HCT116 (cell line): Measurements from ENCODE around the gene UBE2D4.

Experiments
- CBX3 ChIP-seq: IDR thresholded peaks from 2 replicates; pipeline ENCODE4 v1.6.1; 2012; ENCODE audit warnings: low read depth
- CEBPB ChIP-seq: IDR thresholded peaks from 2 replicates; pipeline ENCODE4 v1.6.1; 2012; ENCODE audit warnings: low read depth
- EZH2 ChIP-seq: fragments of 200-600 bp; sonication (generic); IDR thresholded peaks from 2 replicates; pipeline ENCODE4 v1.6.1; 2017; ENCODE audit warnings: antibody characterized with exemption, mixed run types
- JUND ChIP-seq: IDR thresholded peaks from 2 replicates; pipeline ENCODE4 v1.6.1; 2012
- POLR2AphosphoS5 ChIP-seq: IDR thresholded peaks from 2 replicates; pipeline ENCODE4 v1.6.1; 2011; ENCODE audit warnings: mild to moderate bottlenecking, low read depth, low read length, moderate library complexity
- RAD21 ChIP-seq: IDR thresholded peaks from 2 replicates; pipeline ENCODE4 v1.6.1; 2012; ENCODE audit warnings: low read depth, mild to moderate bottlenecking
- SP1 ChIP-seq: IDR thresholded peaks from 2 replicates; pipeline ENCODE4 v1.6.1; 2012; ENCODE audit warnings: low read depth
- SRF ChIP-seq: IDR thresholded peaks from 2 replicates; pipeline ENCODE4 v1.6.1; 2012; ENCODE audit warnings: low read depth
- YY1 ChIP-seq: IDR thresholded peaks from 2 replicates; pipeline ENCODE4 v1.6.1; 2011; ENCODE audit warnings: low read length, low read depth, moderate library complexity, mild to moderate bottlenecking; ENCODE audit not compliant: insufficient replicate concordance; ENCODE audit errors: extremely low read depth
- TF ChIP-seq, protein P1 (sequence below), 3 experiments: fragments of 200-600 bp in 1 of 3; sonication (generic) in 1 of 3; IDR thresholded peaks in 2 of 3; conservative IDR thresholded peaks in 1 of 3; 2 replicates each; pipeline ENCODE4 v1.5.1; 2012 to 2017; ENCODE audit warnings: low read depth in 2 of 3, low read length in 2 of 3, antibody characterized with exemption in 1 of 3, borderline replicate concordance in 1 of 3, control low read depth in 1 of 3, mild to moderate bottlenecking in 1 of 3, mixed read lengths in 1 of 3, mixed run types in 1 of 3, moderate library complexity in 1 of 3; ENCODE audit not compliant: insufficient read depth in 1 of 3
- TF ChIP-seq, protein P2 (sequence below): IDR thresholded peaks from 2 replicates; pipeline ENCODE4 v1.6.1; 2012

DNA sequence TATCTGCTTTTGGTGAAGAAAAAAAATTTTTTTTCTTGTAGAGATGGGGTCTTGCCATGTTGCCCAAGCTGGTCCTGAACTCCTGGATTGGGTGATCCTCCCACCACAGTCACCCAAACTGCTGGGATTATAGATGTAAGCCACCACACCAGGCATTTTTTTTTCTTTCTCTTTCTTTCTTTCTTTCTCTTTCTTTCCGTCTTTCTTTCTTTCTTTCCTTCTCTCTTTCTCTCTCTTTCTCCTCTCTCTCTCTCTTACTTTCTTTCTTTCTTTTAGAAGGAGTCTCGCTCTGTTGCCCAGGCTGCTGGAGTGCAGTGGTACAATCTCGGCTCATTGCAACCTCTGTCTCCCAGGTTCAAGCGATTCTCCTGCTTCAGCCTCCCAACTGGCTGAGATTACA lies 3.5 kb upstream of the UBE2D4 start:
- TF ChIP-seq, protein P1, sequence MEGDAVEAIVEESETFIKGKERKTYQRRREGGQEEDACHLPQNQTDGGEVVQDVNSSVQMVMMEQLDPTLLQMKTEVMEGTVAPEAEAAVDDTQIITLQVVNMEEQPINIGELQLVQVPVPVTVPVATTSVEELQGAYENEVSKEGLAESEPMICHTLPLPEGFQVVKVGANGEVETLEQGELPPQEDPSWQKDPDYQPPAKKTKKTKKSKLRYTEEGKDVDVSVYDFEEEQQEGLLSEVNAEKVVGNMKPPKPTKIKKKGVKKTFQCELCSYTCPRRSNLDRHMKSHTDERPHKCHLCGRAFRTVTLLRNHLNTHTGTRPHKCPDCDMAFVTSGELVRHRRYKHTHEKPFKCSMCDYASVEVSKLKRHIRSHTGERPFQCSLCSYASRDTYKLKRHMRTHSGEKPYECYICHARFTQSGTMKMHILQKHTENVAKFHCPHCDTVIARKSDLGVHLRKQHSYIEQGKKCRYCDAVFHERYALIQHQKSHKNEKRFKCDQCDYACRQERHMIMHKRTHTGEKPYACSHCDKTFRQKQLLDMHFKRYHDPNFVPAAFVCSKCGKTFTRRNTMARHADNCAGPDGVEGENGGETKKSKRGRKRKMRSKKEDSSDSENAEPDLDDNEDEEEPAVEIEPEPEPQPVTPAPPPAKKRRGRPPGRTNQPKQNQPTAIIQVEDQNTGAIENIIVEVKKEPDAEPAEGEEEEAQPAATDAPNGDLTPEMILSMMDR (IDR thresholded peaks at IDR 0.05 in 2 of 3, conservative IDR thresholded peaks at IDR 0.05 in 1 of 3; ENCODE audit: borderline replicate concordance in 1 of 3, insufficient read depth in 1 of 3, low read depth in 2 of 3, low read length in 2 of 3), result no peak
- TF ChIP-seq JUND (no peak), CEBPB (no peak), POLR2AphosphoS5 (no peak), YY1 (no peak), CBX3 (no peak), EZH2 (no peak), RAD21 (no peak), SRF (no peak), SP1 (no peak)
- TF ChIP-seq, protein P2, sequence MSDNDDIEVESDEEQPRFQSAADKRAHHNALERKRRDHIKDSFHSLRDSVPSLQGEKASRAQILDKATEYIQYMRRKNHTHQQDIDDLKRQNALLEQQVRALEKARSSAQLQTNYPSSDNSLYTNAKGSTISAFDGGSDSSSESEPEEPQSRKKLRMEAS, result no peak
